Pulmonary artery endothelial cell (primary cell): ENCODE results near the gene PFKP. TPM values are rescaled to one million over a fixed set of nuclear protein-coding genes. Genes with fewer than 3 reads are reported as not detected.
"Not testable (repeated sequence)": the region's sequence is repeated elsewhere in the genome, so short reads cannot be mapped to it uniquely, and the experiment has no call there.

Source experiments
- DNase-seq: peaks from one replicate; pipeline ENCODE4 v3.0.0-alpha.2; 2011; ENCODE audit warnings: low read depth, low spot score
- total RNA-seq: library from RNA; depleted of rRNA; stranded (reverse); fragments of >200 nt; gene quantifications from 2 replicates; pipeline ENCODE4 v1.2.3, GENCODE V29; 2014

The PFKP gene
- total RNA-seq, 1 donor from 2014 or later: 471 TPM

- DNase-seq: no peak
Measured at GRCh38 chr10:3151889-3152565, 84.7 kb downstream of the PFKP start.

GRCh38 chr10:3152566-3152935 lies 85.2 kb downstream of the PFKP start:
- no peak for DNase-seq

GRCh38 chr10:3154666-3155065 lies 87.3 kb downstream of the PFKP start:
- no peak for DNase-seq

GRCh38 chr10:3159152-3159551 lies 91.8 kb downstream of the PFKP start:
- DNase-seq: no peak

- DNase-seq: no peak
Measured at GRCh38 chr10:3162533-3162932, 95.2 kb downstream of the PFKP start.

DNA sequence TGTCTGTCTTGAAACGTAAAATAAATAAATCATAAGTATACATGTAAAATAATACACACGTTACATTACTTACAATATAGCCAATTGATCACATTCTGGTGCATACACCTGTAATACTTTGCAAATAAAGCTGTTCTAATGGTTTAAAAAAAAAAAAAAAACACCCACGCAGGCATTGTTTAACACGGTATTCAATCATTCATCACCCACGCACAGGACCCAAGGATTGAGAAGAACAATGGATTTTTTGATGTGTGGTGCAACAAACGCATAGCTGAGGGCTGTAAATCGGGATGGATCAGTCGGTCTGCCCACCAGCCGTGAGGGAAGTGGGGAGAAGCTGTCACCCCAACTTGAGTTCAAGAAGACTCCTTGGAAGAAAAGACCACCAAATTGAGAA lies 96.5 kb downstream of the PFKP start:
- no peak for DNase-seq

GRCh38 chr10:3165196-3165595 lies 97.8 kb downstream of the PFKP start:
- no peak for DNase-seq

GRCh38 chr10:3166496-3167290 lies 99.3 kb downstream of the PFKP start:
- no peak for DNase-seq

GRCh38 chr10:3167611-3168330 lies 100.4 kb downstream of the PFKP start:
- no peak for DNase-seq

DNA sequence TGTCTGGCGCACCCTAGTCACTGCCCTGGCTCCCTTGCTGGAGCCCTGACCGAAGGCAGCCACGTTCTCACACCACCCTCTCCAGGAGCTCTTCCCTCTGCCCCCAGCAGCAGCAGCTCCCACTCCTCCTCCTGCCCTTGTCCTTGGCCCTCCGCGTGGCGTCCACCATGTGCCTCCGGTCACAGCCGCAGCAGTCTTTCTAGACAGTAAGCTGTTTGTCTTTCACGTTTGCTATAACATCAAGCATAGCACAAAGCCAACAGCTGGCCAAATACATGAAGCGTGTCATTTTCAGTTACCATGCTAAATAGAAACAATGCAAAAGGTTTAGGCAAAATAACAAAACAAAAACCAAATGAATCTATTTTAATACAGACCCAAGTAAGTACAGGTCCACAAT lies 101.9 kb downstream of the PFKP start:
- no peak for DNase-seq

GRCh38 chr10:3169673-3170072 lies 102.3 kb downstream of the PFKP start:
- no peak for DNase-seq

- not testable (repeated sequence) for DNase-seq
Measured at GRCh38 chr10:3171488-3171887, 104.1 kb downstream of the PFKP start.

DNA sequence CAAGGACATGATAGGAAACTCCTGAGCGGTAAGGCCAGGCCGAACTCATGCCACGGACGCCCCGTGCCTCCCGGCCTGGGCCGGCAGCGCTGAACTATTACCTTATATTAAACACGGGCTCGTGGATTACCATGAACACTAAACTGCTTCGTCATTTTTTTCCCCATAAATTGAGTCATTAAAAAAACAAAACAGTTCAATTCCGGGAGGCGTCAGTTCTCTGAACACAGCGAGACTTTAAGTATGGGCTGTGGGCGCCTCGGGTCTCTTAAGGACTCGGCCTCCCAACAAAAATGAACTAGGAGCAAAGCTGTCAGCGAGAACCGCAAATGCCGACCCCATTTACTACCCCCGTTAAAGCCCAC lies 104.7 kb downstream of the PFKP start:
- DNase-seq: peak; percentile 20

- DNase-seq: peak; percentile 98
Measured at GRCh38 chr10:3172446-3173170, 105.3 kb downstream of the PFKP start, which contains the start of gene PITRM1. PITRM1 (minus strand) TSS chr10:3172782; CDS start chr10:3172772, 10 bp downstream.

DNA sequence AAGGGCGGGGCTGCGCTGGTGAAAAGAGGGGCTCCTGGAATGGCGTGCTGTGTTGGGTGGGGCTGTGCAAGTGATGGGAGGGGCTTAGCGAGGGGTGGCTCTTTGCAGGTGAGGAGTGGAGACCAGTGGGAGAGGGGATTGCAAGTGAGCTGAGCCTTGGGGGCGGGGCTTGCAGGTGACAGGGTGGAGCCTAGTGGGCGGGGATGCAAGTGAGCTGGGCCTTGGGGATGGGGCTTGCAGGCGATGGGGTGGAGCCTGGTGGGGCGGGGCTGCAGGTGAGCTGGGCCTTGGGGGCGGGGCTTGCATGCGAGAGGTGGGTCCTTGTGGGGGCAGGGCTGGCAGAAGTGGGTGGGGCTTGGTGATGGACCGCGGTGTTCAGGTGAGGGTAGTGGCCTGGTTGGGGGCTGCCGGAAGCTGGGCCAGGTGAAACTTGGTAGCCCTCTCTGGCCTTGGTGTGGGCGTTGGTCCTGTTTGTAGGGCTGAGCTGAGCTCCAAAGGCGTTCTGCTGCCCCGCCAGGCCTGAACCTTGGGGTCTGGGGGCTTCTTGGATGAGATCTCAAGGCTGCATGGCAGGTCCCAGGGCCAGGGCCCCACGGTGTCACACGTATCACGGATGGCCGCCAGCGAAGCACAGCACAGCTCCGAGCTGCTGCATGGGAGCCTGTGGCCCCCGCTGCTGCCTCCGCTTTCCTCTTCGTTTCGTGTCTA lies 106.0 kb downstream of the PFKP start:
- no peak for DNase-seq

- DNase-seq: no peak
Measured at GRCh38 chr10:3178042-3178441, 110.7 kb downstream of the PFKP start.

DNA sequence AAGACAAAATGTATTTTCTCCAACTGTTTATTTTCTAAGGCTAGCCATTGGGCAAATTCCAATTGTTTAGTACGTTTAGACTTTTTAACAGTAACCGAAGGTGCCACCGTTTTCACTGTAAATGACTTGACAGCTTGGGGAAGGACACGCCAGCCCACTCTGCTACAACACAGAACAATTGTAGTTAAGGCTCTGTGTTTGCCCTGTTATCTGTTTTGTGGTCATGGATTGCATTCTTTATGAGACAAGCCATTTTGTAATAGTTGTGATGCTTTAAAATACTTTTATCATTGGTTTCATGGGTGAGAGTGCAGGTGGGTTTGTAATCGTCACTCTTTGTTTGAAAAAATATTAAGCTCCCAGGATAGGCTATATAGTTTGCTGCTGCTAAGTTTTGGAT lies 111.8 kb downstream of the PFKP start:
- no peak for DNase-seq

GRCh38 chr10:3180355-3181025 lies 113.1 kb downstream of the PFKP start:
- DNase-seq: no peak

DNA sequence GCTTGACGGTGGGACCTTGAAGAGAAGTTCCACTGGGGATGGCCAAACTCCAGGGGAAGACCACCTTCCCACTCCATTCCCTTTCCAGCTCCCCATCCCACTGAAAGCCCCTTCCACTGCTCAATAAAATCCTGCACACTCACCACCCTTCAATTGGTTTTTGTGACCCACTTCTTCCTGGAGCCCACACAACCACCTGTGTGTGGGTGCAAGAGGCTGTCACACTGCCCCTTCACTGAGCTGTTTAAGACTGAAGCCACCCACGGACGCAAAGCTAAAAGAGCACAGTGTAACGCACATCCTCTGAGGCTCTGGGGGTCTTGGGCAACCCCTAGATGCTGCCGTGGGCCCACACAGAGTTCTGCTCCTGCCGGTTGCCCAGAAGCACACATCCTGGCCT lies 118.0 kb downstream of the PFKP start:
- DNase-seq: no peak

GRCh38 chr10:3186368-3186767 lies 119.0 kb downstream of the PFKP start:
- DNase-seq: no peak
